HG03060 (cell line): ENCODE data around the gene DEUP1.
"Not testable (repeated sequence)": the region's sequence is repeated elsewhere in the genome, so short reads cannot be mapped to it uniquely, and the experiment has no call there.

Source experiments
- ATAC-seq: cut with Tn5 transposase; IDR thresholded peaks from one replicate; pipeline ENCODE4 v1.9.1; 2021; ENCODE audit warnings: low read depth, moderate number of reproducible peaks; ENCODE audit not compliant: unreplicated experiment

Gene DEUP1

DNA sequence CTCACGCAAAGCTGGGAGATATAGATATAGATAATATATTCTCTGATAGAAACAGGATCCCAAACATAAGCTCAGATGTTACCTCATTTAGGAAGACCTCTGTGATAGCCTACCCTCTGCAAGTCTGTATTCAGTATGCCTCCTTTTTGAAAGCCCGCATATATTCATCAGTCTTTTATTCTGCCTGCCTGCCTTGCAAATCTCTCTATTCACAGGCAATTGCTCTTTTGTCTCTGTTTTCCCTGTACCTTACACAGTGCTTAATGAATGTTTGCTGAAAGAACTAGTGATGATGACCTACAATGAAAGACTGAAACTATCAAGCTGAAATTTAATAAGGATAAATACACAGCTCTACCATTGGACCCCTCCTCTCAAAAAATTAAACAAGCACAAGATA is 18.4 kb downstream of the DEUP1 start:
- no peak for ATAC-seq

DNA sequence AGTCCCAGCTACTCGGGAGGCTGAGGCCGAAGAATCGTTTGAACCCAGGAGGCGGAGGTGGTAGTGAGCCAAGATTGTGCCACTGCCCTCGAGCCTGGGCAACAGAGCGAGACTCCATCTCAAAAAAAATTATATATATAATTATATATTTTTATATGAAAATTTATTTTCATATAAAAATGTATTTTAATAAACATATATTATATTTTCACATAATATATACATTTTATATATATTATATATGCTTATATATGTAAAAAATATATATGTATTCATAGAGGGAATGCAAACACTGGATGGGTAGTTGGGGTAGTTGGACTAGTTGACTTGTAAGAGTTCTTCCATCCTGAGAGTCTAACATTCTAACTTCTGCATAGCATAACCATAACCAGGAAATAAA is 20.3 kb downstream of the DEUP1 start:
- ATAC-seq: no peak

DNA sequence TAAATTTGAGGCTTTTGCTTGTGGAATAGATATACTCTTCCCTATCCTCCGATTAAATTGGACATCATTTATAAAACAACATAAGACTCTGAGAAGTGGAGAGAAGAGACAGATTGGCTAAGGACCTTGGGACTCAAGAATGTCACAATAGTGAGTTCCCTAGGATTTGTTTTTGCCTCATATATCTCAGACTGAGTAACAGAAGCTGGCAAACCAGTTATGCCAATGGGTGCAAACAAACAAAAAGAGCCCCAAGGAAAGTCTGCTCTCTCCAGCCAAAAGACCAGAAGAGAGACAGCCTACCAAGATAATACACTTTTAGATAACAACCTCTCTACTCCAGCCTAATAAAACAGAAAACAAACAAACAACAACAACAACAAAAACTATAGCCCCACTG is 28.9 kb downstream of the DEUP1 start:
- no peak for ATAC-seq

DNA sequence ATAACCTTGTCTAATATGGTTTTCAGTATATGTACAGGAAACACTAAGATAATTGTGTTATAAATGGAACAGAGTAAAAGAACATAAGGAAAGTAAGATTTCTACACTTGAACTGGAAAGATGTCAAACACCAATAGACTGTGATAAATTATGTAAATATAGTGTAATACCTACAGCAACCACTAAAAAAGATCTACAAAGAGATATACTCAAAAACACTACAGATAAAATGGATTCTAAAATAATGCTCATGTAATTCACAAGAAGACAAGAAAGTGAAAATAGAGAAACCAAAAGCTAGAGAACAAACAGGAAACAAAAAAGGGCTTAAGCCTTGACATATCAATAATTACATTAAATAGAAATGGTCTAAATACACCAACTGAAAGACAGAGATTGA is 30.9 kb downstream of the DEUP1 start:
- no peak for ATAC-seq

DNA sequence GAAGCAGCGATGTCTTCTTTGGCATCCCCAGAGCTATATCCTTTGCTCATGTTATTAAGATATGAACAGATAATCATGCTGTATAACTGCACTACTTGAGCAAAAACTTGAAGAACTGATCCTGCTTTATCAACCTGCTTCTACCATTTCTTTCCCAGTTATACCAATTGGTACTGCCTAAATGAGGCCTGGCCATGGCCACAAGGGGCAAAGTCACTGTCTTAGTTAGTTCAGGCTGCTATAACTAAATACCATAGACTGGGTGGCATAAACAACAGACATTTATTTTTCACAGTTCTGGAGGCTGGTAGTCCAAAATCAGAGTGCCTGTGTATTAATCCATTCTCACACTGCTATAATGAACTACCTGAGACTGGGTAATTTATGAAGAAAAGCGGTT is 37.5 kb downstream of the DEUP1 start:
- ATAC-seq: no peak

DNA sequence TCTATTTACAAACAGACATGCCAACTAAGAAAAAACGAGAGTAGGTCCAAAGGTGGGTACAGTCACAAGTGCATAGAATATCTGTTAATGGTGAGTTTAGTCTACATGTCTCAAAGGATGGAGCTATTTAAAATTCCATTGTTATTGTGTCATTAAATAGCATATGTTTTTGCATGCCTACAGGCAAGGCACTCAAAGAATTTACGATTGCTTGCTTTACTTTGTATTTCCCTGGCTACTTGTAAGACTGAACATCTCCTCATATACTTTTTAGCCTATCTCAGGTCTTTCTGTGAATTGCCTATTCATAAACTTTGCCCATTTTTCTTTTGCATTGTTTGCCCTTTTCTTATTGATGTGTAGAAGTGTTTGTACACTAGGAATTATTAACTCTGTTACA is 39.7 kb downstream of the DEUP1 start:
- no peak for ATAC-seq

DNA sequence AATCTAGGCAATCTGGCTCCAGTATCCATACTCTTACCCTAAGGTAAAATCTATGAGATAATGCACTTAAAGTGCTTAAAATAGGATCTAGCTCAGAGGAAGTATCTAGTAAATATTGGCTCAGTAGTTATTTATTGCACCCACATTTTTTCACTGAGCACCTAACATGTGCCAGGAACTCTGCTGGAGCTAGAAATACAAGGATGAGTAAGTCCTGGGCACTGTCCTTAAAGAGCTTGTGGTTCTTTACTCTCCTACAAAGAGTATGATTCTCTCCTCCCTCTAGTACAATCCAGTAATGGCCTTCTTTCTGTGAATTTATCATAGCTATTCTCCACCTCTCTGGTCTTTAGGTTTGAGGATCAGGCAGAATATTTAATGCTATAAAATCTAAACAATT is 59.2 kb downstream of the DEUP1 start:
- no peak for ATAC-seq

DNA sequence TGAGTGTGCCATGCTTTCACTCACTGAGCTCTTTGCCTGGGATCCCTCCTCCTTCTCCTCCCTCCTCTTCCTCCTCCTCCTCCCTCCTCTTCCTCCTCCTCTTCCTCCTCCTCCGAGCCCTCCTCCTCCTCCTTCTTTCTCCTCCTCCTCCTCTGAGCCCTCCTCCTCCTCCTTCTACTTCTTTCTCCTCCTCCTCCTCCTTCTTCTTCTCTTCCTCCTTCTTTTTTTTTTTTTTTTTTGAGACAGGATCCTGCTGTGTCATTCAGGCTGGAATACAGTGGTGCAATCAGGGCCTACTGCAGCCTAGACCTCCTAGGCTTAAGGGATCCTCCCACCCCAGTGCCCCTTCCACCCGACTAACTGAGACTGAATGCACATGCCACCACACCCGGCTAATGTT is 62.3 kb downstream of the DEUP1 start:
- no peak for ATAC-seq

DNA sequence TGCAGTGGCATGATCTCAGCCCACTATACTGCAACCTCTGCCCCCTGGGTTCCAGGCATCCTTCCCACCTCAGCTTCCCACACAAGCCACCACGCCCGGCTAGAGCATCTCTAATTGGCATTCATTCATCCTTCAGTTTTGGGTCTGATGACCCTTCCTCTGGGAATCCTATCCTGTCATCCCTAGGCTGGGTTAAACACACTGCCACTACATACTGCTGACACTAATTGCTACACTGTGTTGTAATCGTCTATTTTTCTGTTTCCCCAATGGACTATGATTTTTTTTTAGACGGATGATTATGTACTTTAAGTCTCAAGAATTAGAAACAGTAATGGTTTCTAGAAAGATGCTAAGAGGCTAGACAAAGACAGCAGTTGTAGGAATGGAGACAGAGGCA is 62.8 kb downstream of the DEUP1 start:
- no peak for ATAC-seq

DNA sequence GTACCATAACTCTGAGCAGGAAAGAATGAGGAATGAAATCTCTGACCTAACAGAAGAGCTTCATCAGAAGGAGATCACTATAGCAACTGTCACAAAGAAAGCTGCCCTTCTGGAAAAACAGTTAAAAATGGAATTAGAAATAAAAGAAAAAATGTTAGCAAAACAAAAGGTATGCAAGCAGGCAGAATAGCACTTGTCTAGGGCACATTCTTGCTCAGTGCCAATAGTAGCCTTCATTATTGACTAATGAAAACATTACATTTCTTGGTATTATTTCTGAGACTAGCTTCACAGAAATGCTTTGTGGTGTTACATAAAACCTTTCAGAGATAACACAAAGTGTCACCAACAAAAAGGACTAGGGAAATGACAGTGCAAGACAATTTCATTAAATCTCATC is 63.9 kb downstream of the DEUP1 start:
- ATAC-seq: no peak

DNA sequence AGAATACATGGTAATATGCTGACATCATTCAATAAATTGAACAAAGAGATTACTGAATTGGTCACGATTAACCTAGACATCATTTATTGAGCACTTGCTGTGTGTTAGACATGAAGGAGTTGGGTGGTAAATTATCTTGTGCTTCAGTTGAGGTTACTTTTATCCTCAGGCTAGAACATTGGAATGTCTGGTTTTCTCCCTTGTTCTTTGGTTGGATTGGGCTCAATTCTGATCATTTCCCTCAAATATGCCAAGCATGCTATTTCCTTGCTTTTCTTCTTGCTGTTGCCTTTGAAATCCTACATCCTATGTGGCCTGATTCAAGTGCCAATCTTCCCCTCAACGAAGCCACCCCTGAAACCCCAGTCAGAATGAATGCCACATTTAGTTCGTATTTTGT is 65.8 kb downstream of the DEUP1 start:
- no peak for ATAC-seq

DNA sequence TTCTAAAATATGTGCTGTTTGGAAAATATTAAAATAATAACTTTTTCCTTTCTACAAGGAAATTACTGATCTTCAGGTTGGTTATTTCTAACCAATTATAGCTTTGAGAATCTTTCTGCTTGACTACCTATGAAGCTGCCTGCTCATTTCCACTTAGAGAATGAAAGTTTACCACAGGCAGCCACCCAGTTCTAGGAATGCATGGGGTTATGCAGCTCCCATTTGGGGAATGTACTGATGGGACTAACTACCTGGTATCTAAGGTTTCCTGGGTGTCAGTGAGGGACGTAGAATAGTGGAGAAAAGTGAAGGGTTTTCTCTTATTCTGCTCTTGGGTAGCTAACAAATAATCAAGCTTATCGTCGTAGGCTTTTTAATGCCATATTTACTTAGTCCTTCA is 73.4 kb downstream of the DEUP1 start:
- ATAC-seq: no peak

DNA sequence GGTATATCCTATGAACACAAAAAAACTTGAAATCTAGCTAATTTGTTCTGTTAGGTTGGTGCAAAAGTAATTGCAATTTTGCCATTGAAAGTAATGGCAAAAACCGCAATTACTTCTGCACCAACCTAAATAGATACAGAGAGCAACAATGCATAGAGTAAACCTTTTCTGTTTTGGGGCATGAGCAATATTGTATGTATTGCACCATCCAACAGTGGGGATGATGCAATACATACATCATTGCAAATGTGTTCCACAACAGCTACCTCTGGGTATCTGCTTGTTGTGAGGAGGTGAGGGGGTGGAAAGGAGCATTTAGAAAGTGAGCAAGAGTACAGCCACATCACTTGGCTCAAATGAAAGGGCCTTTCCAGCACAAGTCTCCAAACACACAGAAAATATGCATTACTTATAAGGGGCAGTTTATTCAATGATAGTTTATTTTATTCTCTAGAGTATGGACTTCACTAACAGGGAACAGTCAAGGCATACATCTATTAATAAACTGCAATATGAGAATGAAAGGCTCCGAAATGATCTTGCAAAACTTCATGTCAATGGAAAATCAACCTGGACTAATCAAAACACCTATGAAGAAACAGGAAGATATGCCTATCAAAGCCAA is 77.3 kb downstream of the DEUP1 start:
- no peak for ATAC-seq

DNA sequence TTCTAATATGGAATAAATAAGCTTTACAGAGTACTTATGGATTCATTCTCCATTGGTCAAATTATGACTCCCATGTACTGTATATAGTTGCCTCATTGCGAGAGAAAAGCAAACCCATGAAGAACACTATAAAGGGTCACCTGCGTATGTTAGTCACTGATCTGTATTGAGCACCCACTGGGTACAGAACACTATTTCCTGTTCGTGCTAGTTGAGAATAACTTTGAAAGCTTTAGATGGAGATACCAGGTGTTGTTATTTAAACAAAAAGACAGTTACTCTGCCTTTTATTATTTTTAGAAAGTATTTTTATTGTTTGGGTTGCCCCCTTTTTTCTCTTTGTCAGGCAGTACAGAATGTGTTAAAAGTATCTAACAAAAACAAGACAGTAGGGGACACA is 79.9 kb downstream of the DEUP1 start:
- ATAC-seq: no peak

DNA sequence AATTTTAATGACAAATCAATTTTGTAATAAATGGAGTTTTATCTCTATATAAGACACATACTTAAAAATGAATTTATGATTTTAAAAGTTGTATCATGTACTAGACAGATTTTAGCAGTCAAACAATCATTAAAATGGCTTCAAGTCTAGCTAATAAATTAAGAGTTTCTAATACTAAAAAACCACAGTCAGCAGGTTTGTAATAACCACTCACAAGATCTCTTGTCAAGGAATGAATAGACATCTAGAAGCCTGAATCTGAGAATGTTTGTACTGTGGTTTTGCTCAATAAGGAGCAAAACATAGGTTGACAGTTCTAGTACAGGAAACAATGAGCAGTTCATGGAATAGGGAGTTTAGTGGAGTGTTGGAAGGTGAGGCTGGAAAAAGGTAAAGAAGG is 81.2 kb downstream of the DEUP1 start:
- no peak for ATAC-seq

DNA sequence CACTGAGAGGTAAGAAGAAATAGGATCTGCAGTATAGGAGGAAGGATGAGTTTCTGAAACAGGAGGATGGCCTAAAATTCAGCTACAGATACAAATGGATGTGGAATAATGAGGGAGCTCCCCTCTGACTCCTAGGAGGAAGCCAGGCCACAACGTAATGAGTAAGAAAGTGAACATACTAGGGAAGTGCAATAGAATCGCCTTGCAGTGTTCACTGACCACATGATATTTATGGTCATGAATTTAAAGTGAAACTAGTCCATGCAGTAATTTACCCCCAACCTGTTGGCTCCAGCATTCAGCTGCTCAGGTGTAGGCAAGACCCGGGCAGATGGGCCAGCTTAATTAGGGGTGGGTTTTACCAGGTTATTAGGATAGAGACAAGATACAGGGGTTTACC is 101.7 kb downstream of the DEUP1 start:
- ATAC-seq: no peak

DNA sequence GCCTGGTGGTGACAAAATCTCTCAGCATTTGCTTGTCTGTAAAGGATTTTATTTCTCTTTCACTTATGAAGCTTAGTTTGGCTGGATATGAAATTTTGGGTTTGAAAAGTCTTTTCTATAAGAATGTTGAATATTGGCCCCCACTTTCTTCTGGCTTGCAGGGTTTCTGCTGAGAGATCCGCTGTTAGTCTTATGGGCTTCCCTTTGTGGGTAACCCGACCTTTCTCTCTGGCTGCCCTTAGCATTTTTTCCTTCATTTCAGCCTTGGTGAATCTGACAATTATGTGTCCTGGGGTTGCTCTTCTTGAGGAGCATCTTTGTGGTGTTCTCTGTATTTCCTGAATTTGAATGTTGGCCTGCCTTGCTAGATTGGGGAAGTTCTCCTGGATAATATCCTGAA is 112.7 kb downstream of the DEUP1 start:
- ATAC-seq: not testable (repeated sequence)

DNA sequence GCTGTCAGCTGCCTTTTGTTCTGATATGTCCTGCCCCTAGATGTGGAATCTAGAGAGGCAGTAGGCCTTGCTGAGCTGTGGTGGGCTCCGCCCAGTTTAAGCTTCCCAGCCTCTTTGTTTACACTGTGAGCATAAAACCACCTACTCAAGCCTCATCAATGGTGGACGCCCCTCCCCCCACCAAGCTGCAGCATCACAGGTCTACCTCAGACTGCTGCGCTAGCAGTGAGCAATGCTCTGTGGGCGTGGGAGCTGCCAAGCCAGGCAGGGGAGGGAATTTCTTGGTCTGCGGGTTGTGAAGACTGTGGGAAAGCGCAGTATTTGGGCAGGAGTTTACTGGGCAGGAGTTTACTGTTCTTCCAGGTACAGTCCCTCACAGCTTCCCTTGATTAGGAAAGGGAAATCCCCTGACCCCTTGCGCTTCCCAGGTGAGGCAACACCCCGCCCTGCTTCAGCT is 114.1 kb downstream of the DEUP1 start:
- ATAC-seq: no peak

DNA sequence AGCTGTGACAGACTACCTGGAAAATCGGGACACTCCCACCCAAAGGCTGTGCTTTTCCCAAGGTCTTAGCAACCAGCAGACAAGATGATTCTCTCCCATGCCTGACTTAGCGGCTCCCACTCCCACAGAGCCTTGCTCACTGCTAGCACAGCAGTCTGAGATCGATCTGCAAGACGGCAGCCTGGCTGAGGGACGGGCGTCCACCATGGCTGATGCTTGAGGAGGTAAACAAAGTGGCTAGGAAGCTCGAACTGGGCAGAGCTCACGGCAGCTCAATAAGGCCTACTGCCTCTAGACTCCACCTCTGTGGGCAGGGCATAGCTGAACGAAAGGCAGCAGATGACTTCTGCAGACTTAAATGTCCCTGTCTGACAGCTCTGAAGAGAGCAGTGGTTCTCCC is 127.7 kb downstream of the DEUP1 start:
- no peak for ATAC-seq

DNA sequence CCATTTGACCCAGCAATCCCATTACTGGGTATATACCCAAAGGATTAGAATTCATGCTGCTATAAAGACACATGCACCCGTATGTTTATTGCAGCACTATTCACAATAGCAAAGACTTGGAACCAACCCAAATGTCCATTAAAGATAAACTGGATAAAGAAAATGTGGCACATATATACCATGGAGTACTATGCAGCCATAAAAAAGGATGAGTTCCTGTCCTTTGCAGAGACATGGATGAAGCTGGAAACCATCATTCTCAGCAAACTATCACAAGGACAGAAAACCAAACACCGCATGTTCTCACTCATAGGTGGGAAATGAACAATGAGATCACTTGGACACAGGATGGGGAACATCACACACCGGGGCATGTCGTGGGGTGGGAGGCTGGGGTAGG is 133.1 kb downstream of the DEUP1 start:
- not testable (repeated sequence) for ATAC-seq

DNA sequence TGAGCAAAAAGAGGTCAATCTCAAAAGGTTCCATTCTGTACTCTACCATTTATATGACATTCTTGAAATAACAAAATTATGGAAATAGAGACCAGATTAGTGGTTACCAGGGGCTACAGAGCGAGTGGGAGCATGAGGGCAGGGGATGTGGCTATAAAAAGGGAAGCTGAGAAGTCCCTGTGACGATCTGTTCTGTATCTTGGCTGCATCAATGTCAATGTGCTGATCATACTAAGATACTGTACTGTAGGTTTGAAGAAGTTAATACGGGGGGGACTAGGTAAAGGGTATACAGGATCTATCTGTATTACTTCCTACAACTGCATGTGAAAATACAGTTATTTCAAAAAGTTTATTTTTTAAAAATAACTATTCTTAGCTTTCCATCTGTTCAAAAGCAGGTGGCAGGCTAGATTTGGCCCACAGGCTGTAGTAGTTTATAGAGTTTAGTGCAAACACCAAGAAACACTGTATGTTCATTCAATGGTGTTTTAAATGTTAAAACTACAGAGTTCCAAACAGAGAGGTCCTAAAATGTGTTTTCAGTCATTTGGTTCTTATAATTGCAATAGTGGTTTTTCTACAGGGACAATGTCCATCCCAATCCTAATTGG is 134.5 kb downstream of the DEUP1 start:
- ATAC-seq: no peak

DNA sequence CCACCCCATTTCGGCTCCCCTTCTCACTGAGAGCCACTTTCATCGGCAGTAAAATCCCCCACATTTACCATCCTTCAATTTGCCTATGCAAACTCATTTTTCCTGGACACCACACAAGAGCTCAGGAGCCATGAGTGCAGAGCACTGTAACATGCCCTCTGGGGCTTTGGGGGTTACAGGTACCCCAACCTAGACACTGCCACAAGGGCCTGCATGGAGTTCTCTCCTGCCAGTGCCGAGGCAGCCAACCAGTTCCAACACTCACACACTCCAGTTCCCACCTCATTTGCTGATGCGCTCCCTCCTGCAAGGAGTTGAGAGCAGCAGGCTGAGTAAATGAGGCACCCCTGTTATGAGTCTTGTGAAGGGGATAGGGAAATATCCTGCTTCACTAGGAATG is 136.5 kb downstream of the DEUP1 start:
- ATAC-seq: no peak

DNA sequence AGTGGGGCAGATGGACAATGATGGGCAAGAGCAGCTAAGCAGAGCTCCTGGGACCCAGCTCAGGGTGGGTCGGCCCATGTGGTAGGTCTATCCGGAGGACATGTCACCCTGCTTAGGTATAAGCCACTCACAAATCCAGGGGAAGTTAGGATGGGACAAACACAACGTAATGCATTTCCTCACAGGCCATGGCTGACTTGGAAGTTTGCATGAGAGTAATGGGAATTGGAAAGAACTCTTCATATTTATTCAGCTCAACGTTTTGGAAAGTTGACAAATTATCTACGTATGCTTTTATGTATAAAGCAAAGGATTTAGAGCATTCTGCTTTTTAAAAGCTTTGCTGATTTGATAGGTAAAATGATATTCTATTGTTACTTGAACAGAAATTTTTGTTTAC is 137.7 kb downstream of the DEUP1 start:
- no peak for ATAC-seq
